Stimulated activated CD4-positive, alpha-beta T cell treated with anti-CD3 and anti-CD28 coated beads, Interleukin-4, amount 100 ng/mL, for 24 hours (primary cell): ENCODE results near the gene HOXB1.
A peak's percentile ranks its signal among the peaks of the same experiment; 100 is the strongest.

Experiments used
- DNase-seq: peaks from one replicate; pipeline ENCODE4 v3.0.0-alpha.2; 2020

Gene HOXB1

GRCh38 chr17:48530887-48531272 lies at the start of gene HOXB1:
Gene HOXB1 (minus strand): TSS chr17:48531011. CDS start chr17:48530904, 107 bp downstream.
- DNase-seq = no peak

GRCh38 chr17:48579760-48580554 lies 49.1 kb upstream of the HOXB1 start:
- DNase-seq = no peak

DNA sequence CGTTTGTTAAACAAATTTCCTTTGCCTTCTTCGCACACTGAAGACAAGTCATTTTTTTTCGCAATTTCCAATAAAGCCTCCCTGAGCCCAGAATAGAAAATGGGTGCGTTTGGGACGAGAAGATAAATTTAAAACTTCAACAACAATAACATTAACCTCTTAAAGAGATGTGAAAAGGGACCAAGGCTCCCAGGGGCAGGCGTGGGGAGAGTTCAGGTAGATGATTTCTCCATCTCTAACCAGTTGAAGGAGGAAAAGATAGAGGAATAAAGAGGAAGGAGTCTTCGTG lies 48.6 kb upstream of the HOXB1 start:
- DNase-seq = no peak

- no peak for DNase-seq
Observed at GRCh38 chr17:48578616-48579470, 48.0 kb upstream of the HOXB1 start.

- DNase-seq = peak; percentile 75
Observed at GRCh38 chr17:48577946-48578615, 47.3 kb upstream of the HOXB1 start, which contains the start of gene HOXB4. Gene HOXB4 (minus strand): TSS chr17:48578350. CDS start chr17:48578319, 31 bp downstream.

DNA sequence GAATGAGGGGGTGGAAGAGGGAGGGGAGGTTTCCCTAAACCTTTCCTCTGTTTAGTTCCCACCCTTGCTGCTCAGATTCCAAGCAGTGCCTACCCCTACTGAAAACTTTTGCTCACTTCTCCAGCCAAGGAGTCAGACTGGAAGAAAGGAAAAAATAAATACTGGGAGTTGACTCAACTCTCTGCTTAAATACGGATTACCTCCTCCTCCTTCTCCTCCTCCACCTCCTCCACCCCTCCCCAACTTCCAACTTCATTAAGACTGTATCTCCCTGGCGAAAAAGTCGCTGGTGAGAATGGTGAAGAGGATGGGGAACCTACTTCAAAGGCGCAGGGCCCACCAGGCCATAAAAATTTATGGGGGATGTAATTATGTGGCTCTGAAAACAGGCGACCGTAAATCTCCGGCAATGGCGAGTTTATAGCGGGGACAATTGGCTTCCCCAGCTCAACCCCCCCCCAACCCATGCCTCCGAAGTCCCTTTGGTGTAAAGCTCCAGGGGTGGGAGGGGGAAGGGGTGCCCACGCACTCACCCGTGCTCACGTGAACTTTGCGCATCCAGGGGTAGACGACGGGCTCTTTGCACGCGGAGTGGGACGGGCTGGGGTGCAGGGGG lies 46.6 kb upstream of the HOXB1 start:
- no peak for DNase-seq

DNA sequence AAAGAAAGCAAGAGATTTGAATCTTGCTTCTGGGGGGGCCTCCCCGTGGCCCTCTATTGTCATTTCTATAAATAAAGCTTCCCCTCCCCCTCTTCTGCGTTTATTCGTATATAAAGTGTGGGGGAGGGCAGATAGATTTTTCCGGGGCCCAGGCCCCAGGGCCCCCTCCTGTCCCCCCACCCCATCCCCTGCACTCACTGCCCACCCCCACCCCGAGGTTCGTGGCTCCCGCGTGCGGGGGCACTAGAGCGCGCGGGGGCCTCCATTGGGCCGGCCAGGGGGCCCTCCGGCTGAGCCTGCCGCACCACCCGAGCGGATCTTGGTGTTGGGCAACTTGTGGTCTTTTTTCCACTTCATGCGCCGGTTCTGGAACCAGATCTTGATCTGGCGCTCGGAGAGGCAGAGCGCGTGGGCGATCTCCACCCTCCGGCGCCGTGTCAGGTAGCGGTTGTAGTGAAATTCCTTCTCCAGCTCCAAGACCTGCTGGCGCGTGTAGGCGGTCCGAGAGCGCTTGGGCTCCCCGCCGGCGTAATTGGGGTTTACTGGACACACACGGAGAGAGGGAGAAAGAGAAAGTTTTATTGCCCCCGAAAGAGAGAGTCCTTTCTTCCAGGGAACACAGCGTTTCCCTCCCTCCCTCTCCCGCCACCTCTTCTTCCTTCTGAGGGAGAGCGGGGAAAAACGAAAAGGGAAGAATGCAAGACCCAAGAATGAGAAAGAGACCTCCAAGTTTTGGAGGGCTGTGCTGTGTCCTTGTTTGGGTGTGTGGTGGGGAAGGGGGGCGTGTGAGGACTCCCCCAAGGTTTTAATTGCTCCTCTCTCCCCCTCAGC lies 45.9 kb upstream of the HOXB1 start:
- no peak for DNase-seq

DNA sequence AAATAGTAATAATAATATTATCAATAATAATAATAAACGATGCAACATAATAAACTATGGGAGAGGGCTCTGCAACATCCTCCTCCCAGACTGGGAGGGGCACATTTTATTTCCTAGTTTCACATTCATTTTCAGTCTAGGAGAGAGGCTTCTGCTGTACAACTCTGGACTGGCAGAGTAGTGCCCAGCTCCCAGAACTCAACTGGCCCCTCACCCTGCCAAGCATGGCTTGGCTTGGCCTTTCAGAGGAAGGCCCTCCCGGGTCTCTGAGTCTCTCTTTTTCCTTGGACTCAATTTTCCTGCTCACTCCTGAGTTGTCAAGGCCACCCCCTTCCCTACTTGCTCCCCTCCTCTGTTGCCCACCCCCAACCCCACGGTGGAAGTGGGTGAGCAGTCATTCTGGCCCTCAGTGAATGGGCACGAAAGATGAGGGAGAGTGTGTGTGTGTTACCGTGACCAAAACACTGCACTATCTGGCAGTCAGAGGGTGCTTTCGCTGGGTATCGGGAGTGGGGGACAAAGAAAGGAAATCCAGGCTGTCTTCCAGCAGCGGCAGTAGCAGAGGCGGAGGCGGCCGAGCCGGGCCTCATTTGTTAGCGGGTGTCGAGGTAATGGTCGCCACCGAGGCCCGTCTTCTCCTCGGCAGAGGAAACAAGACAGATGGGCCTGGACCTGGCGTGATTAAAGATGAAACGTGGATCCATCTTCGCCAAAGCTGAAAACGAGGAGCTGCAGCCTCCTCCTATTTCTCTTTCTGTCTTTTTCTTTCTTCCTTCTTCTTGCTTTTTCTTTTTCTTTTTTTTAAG lies 45.1 kb upstream of the HOXB1 start:
- no peak for DNase-seq

GRCh38 chr17:48575066-48575582 lies 44.3 kb upstream of the HOXB1 start:
- no peak for DNase-seq

- DNase-seq = no peak
Observed at GRCh38 chr17:48574505-48575065, 43.8 kb upstream of the HOXB1 start.

GRCh38 chr17:48571826-48572417 lies 41.1 kb upstream of the HOXB1 start:
- no peak for DNase-seq

DNA sequence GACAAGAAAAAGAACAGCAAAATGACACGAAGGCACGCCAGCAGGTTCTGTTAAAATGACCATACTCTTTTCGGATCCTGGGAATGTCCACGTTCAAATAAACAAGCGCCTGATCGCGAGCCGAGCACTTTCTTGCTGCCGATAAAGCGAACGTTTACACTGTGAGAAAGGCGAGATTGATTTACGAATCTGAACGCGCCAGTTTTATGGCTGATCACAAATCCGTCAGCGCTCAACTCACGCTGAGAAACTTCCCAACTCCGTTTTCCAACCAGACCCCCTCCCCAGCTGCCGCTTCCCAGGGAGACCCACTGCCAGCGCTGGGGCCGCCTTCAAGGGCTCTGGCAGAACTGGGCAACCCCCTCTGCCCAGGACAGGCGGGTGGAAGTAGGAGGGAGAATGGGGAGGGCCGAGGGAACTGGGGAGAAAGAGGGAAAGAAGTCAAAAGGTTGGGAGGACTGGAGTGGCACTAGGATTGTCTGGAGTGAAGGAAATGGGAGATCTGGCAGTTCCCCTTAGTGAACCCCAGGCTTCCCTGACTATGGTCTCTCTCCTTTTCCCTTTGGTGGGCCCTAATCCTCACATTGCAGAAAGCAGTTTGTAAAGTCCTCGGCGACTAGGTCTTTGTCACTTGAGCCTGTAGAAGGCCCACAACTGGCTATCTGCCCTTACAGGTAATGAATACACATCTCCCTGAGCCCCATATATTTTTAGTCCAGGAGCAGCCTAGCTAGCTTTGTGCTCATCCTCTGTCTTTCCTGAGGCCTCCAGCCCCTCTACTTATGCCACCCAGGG lies 40.4 kb upstream of the HOXB1 start:
- DNase-seq = no peak

- no peak for DNase-seq
Observed at GRCh38 chr17:48570325-48571023, 39.7 kb upstream of the HOXB1 start.

- DNase-seq = no peak
Observed at GRCh38 chr17:48569674-48570324, 39.0 kb upstream of the HOXB1 start.

DNA sequence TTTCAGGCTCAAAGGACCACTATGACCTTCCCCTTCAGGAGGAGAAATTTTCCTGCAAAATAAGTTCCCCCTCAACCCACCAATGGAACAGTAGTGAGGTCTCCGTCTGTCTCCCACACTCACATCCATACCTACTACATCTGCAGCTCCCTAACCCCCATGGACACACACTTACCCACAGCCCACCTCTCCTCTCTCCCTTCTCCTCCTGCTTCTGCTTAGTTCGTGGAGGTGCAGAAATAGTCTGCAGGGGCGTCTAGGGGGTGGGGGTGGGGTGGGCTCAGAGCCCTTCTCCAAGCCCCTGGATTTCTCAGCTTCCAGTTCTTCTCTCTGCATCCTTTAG lies 38.4 kb upstream of the HOXB1 start:
- DNase-seq = no peak

GRCh38 chr17:48568499-48569239 lies 37.9 kb upstream of the HOXB1 start:
- DNase-seq = no peak

- DNase-seq = no peak
Observed at GRCh38 chr17:48567646-48568354, 37.0 kb upstream of the HOXB1 start.
